ENCODE measurements around the gene RAB3D. TPM values are rescaled to one million over a fixed set of nuclear protein-coding genes. Genes with fewer than 3 reads are reported as not detected.

Gene RAB3D
- total RNA-seq, 1 experiment from 2014 or later, result 28.9 TPM

- TF ChIP-seq ZBTB33 (IDR thresholded peaks at IDR 0.05; ENCODE audit: extremely low read depth, insufficient replicate concordance, low read length), result no peak
- no peak for TF ChIP-seq EZH2phosphoT487 (IDR thresholded peaks at IDR 0.05; ENCODE audit: borderline replicate concordance)
- no peak for TF ChIP-seq CTCF (IDR thresholded peaks at IDR 0.05 in 2 of 3, conservative IDR thresholded peaks at IDR 0.05 in 1 of 3; ENCODE audit: borderline replicate concordance in 1 of 3, insufficient read depth in 1 of 3, low read depth in 2 of 3, low read length in 2 of 3)
- TF ChIP-seq SIN3A (IDR thresholded peaks at IDR 0.05; ENCODE audit: low read depth), result no peak
- TF ChIP-seq SRF (IDR thresholded peaks at IDR 0.05; ENCODE audit: low read depth), result no peak
- no peak for TF ChIP-seq ATF3 (IDR thresholded peaks at IDR 0.05)
- no peak for TF ChIP-seq CEBPB (IDR thresholded peaks at IDR 0.05; ENCODE audit: low read depth)
- Histone ChIP-seq H3K27me3 (ENCODE audit: insufficient read depth, low read length) (no peaks in the 10 kb centered on the region), H3K36me3 (ENCODE audit: control insufficient read depth in 1 of 2, insufficient read depth in 2 of 2, low read length in 2 of 2) (peaks cover 15 to 16% of the 10 kb centered on the region in 2 experiments), H3K9me3 (ENCODE audit: control insufficient read depth in 1 of 2, insufficient read depth in 1 of 2, low read depth in 1 of 2, low read length in 2 of 2) (peaks cover 0 to 5% of the 10 kb centered on the region in 2 experiments; a peak in 1 of 4 replicates), H3K4me3 (replicated peaks in 1 of 2; ENCODE audit: low read depth in 1 of 2, low read length in 2 of 2) (no peak overlapping the region), H3K79me2 (ENCODE audit: insufficient read depth, low read length) (no peaks in the 10 kb centered on the region), H3K4me2 (ENCODE audit: low read length) (peak overlapping the region; percentile 96; the same call in 1 of the 2 replicates), H3K9ac (ENCODE audit: low read length) (no peak overlapping the region), H2AFZ (ENCODE audit: low read depth, low read length, poor library complexity, severe bottlenecking) (no peak overlapping the region), H3K9me2 (ENCODE audit: insufficient read depth) (no peaks in the 10 kb centered on the region), H4K20me1 (ENCODE audit: insufficient read depth) (no peaks in the 10 kb centered on the region), H3K4me1 (ENCODE audit: control insufficient read depth in 1 of 2, insufficient read depth in 2 of 2, low read length in 2 of 2) (peaks cover 9 to 25% of the 10 kb centered on the region in 2 experiments), H3K27ac (ENCODE audit: low read depth, low read length) (no peak overlapping the region)
- ChIA-PET POLR2A (no interaction called here), CTCF (interaction anchor here (1.6 kb wide), 1 partner anchor 43 kb away, joined by 3 read pairs; no protein-coding TSS in a partner anchor), RAD21 (ENCODE audit: low non-redundant PET in 1 of 2, low total read pairs in 2 of 2, uncharacterized antibody in 2 of 2, unreplicated experiment in 2 of 2) (no interaction called here)
- DNase-seq (ENCODE audit: low read depth, low spot score) (no peak), ATAC-seq (no peak)
- intact Hi-C loops (cut with micrococcal nuclease), result no loop called here
- BruUV-seq (replicated peaks), result no TSS peak
Measured at GRCh38 chr19:11338121-11338520, 1.3 kb downstream of the RAB3D start.

All from HCT116 (cell line).